ENCODE data around the gene NTN4.

- TF ChIP-seq CTCF (IDR thresholded peaks at IDR 0.05): no peak
- TF ChIP-seq POLR2A (IDR thresholded peaks at IDR 0.05): no peak
Observed at GRCh38 chr12:95809000-95809680, 18.6 kb upstream of the NTN4 start.
